ENCODE measurements around the gene LGALS7.

Gene LGALS7

GRCh38 chr19:38722947-38723605 lies 50.2 kb downstream of the LGALS7 start:
- Mint-ChIP-seq H3K27me3 (no peaks in the 10 kb centered on the region), H3K36me3 (no peaks in the 10 kb centered on the region), H3K4me1 (ENCODE audit: low read depth) (no peaks in the 10 kb centered on the region), H3K9me3 (ENCODE audit: low read depth) (no peaks in the 10 kb centered on the region), H3K27ac (no peak overlapping the region), H3K4me3 (no peak overlapping the region)

GRCh38 chr19:38721979-38722773 lies 51.1 kb downstream of the LGALS7 start:
- no peaks in the 10 kb centered on the region for H3K9me3 Mint-ChIP-seq (ENCODE audit: low read depth)
- no peaks in the 10 kb centered on the region for H3K36me3 Mint-ChIP-seq
- H3K27ac Mint-ChIP-seq = no peak overlapping the region
- no peaks in the 10 kb centered on the region for H3K4me1 Mint-ChIP-seq (ENCODE audit: low read depth)
- no peaks in the 10 kb centered on the region for H3K27me3 Mint-ChIP-seq
- no peak overlapping the region for H3K4me3 Mint-ChIP-seq

GRCh38 chr19:38721496-38721895 lies 51.8 kb downstream of the LGALS7 start:
- H3K9me3 Mint-ChIP-seq (ENCODE audit: low read depth) = no peaks in the 10 kb centered on the region
- no peak overlapping the region for H3K4me3 Mint-ChIP-seq
- H3K27me3 Mint-ChIP-seq = no peaks in the 10 kb centered on the region
- H3K36me3 Mint-ChIP-seq = no peaks in the 10 kb centered on the region
- H3K27ac Mint-ChIP-seq = no peak overlapping the region
- no peaks in the 10 kb centered on the region for H3K4me1 Mint-ChIP-seq (ENCODE audit: low read depth)

Data from activated naive CD8-positive, alpha-beta T cell (primary cell).